PC-9 (cell line): Measurements from ENCODE around the gene DECR2.

Source experiments
- CTCF ChIP-seq: fragments of 200-600 bp; sonication (generic); conservative IDR thresholded peaks from 2 replicates; pipeline ENCODE4 v1.6.1; 2017; ENCODE audit warnings: mixed run types, antibody characterized with exemption, mild to moderate bottlenecking, moderate library complexity
- EZH2 ChIP-seq: fragments of 200-600 bp; sonication (generic); IDR thresholded peaks from 2 replicates; pipeline ENCODE4 v1.8.0; 2017; ENCODE audit warnings: antibody characterized with exemption, low read depth

GRCh38 chr16:376817-377418, 24.8 kb upstream of the DECR2 start:
- TF ChIP-seq CTCF, result no peak
- TF ChIP-seq EZH2, result no peak
